ENCODE data around the gene PCSK1.

Gene PCSK1

GRCh38 chr5:96470785-96471184, 37.7 kb upstream of the PCSK1 start:
- no peak for DNase-seq (ENCODE audit: low read depth)
- TF ChIP-seq CTCF (IDR thresholded peaks at IDR 0.05; ENCODE audit: insufficient read depth, low read depth, low read length, missing control alignments), result no peak
- H3K4me3 ChIP-seq (ENCODE audit: low read depth, low read length), result no peak overlapping the region

DNA sequence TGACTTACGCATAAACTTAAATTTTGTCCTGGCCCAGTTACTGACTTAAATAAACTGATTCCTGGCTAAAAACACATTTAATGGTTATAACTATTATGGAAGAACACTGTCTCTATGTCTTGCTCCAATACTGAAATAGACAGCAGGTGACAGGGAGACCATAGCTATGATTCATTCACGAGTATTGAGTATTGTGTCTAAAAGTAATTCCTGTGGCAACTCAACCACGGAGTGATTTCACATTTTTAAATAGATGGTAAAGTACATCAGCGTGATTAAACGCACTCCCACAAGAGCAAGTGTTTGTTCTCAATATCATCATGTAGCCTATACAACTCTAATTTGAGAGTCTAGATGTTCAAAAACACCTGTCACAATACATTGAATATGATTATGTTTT, 35.9 kb upstream of the PCSK1 start:
- no peak overlapping the region for H3K4me3 ChIP-seq (ENCODE audit: low read depth, low read length)
- TF ChIP-seq CTCF (IDR thresholded peaks at IDR 0.05; ENCODE audit: insufficient read depth, low read depth, low read length, missing control alignments), result no peak
- no peak for DNase-seq (ENCODE audit: low read depth)

DNA sequence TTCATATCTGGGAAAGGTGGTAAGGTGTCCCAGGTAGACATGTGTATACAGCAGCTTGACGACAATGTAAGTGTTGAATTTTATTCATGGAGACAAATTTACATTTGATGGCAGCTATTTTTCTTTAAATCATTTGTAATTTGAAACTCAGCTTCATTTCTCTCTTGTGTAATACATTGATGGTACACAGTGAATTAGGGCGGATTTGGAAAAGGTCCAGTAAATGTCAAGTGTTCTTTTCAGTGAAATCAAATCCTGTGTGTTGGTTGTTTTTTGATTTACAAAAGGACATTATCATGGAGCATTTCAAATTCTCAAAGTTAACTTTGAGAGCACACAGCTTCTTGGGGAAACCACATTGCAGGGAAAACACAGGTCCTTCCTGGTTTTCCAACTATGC, 30.0 kb upstream of the PCSK1 start:
- H3K4me3 ChIP-seq (ENCODE audit: low read depth, low read length), result no peak overlapping the region
- no peak for DNase-seq (ENCODE audit: low read depth)
- TF ChIP-seq CTCF (IDR thresholded peaks at IDR 0.05; ENCODE audit: insufficient read depth, low read depth, low read length, missing control alignments), result no peak

- TF ChIP-seq CTCF (IDR thresholded peaks at IDR 0.05; ENCODE audit: insufficient read depth, low read depth, low read length, missing control alignments), result no peak
- H3K4me3 ChIP-seq (ENCODE audit: low read depth, low read length), result no peak overlapping the region
- DNase-seq (ENCODE audit: low read depth), result no peak
These were observed 26.5 kb upstream of the PCSK1 start for GRCh38 chr5:96459313-96460121.

- no peak for DNase-seq (ENCODE audit: low read depth)
- TF ChIP-seq CTCF (IDR thresholded peaks at IDR 0.05; ENCODE audit: insufficient read depth, low read depth, low read length, missing control alignments), result no peak
- no peak overlapping the region for H3K4me3 ChIP-seq (ENCODE audit: low read depth, low read length)
These were observed 25.1 kb upstream of the PCSK1 start for GRCh38 chr5:96458176-96458575.

- TF ChIP-seq CTCF (IDR thresholded peaks at IDR 0.05; ENCODE audit: insufficient read depth, low read depth, low read length, missing control alignments), result no peak
- no peak overlapping the region for H3K4me3 ChIP-seq (ENCODE audit: low read depth, low read length)
- DNase-seq (ENCODE audit: low read depth), result peak; percentile 24
These were observed 22.7 kb upstream of the PCSK1 start for GRCh38 chr5:96455789-96456188.

GRCh38 chr5:96453394-96453793, 20.3 kb upstream of the PCSK1 start:
- H3K4me3 ChIP-seq (ENCODE audit: low read depth, low read length), result no peak overlapping the region
- no peak for TF ChIP-seq CTCF (IDR thresholded peaks at IDR 0.05; ENCODE audit: insufficient read depth, low read depth, low read length, missing control alignments)
- no peak for DNase-seq (ENCODE audit: low read depth)

All from GM12865 (cell line).